SK-N-SH treated with all-trans-retinoic acid at 6 μM for 48 hours (cell line): Measurements from ENCODE around the gene OCSTAMP.

Source experiments
- ARNTL ChIP-seq: fragments of 450-650 bp; formaldehyde crosslinking; IDR thresholded peaks from 2 replicates; pipeline ENCODE4 v1.5.0; 2020; ENCODE audit warnings: low read depth, mild to moderate bottlenecking, moderate library complexity, borderline replicate concordance
- ESRRG ChIP-seq: fragments of 250-450 bp; sonication (Bioruptor Pico); IDR thresholded peaks from 2 replicates; pipeline ENCODE4 v1.6.1; 2021; ENCODE audit warnings: mild to moderate bottlenecking
- GLIS3 ChIP-seq: fragments of 250-450 bp; sonication (Bioruptor Pico); IDR thresholded peaks from 2 replicates; pipeline ENCODE4 v1.5.0; 2020; ENCODE audit warnings: mild to moderate bottlenecking, moderate library complexity
- RARB ChIP-seq: fragments of 250-450 bp; sonication (Bioruptor Pico); IDR thresholded peaks from 2 replicates; pipeline ENCODE4 v1.8.0; 2021; ENCODE audit warnings: mild to moderate bottlenecking, moderate library complexity
- SNAI2 ChIP-seq: fragments of 250-450 bp; sonication (Bioruptor Pico); IDR thresholded peaks from 2 replicates; pipeline ENCODE4 v1.5.0; 2020; ENCODE audit warnings: mild to moderate bottlenecking, moderate library complexity
- TOX ChIP-seq: fragments of 250-450 bp; sonication (Bioruptor Pico); IDR thresholded peaks from 2 replicates; pipeline ENCODE4 v1.8.0; 2021; ENCODE audit warnings: mild to moderate bottlenecking, moderate library complexity, borderline replicate concordance
- ZC3H10 ChIP-seq: fragments of 250-450 bp; sonication (Bioruptor Pico); IDR thresholded peaks from 2 replicates; pipeline ENCODE4 v1.5.1; 2021; ENCODE audit warnings: mild to moderate bottlenecking, moderate library complexity
- ZFP3 ChIP-seq: fragments of 250-450 bp; sonication (Bioruptor Pico); IDR thresholded peaks from 2 replicates; pipeline ENCODE4 v1.5.0; 2020; ENCODE audit warnings: mild to moderate bottlenecking, moderate library complexity
- ZFP30 ChIP-seq: fragments of 450-650 bp; formaldehyde crosslinking; IDR thresholded peaks from 2 replicates; pipeline ENCODE4 v1.5.0; 2022; ENCODE audit warnings: mild to moderate bottlenecking, moderate library complexity
- ZNF565 ChIP-seq: fragments of 450-650 bp; formaldehyde crosslinking; conservative IDR thresholded peaks from 2 replicates; pipeline ENCODE4 v1.5.0; 2020; ENCODE audit warnings: low read depth, mild to moderate bottlenecking, moderate library complexity
- ZNF8 ChIP-seq: fragments of 450-650 bp; formaldehyde crosslinking; IDR thresholded peaks from 2 replicates; pipeline ENCODE4 v1.5.0; 2020; ENCODE audit warnings: mild to moderate bottlenecking, moderate library complexity
- TF ChIP-seq, protein P1 (sequence below): fragments of 250-450 bp; sonication (Bioruptor Pico); IDR thresholded peaks from 2 replicates; pipeline ENCODE4 v1.5.1; 2020; ENCODE audit warnings: low read depth, mild to moderate bottlenecking, moderate library complexity
- TF ChIP-seq, protein P2 (sequence below): fragments of 250-450 bp; sonication (Bioruptor Pico); IDR thresholded peaks from 2 replicates; pipeline ENCODE4 v1.5.1; 2021; ENCODE audit warnings: mild to moderate bottlenecking, moderate library complexity
- TF ChIP-seq, protein P3 (sequence below): fragments of 250-450 bp; sonication (Bioruptor Pico); IDR thresholded peaks from 2 replicates; pipeline ENCODE4 v1.8.0; 2021; ENCODE audit warnings: low read depth, mild to moderate bottlenecking, moderate library complexity, borderline replicate concordance

DNA sequence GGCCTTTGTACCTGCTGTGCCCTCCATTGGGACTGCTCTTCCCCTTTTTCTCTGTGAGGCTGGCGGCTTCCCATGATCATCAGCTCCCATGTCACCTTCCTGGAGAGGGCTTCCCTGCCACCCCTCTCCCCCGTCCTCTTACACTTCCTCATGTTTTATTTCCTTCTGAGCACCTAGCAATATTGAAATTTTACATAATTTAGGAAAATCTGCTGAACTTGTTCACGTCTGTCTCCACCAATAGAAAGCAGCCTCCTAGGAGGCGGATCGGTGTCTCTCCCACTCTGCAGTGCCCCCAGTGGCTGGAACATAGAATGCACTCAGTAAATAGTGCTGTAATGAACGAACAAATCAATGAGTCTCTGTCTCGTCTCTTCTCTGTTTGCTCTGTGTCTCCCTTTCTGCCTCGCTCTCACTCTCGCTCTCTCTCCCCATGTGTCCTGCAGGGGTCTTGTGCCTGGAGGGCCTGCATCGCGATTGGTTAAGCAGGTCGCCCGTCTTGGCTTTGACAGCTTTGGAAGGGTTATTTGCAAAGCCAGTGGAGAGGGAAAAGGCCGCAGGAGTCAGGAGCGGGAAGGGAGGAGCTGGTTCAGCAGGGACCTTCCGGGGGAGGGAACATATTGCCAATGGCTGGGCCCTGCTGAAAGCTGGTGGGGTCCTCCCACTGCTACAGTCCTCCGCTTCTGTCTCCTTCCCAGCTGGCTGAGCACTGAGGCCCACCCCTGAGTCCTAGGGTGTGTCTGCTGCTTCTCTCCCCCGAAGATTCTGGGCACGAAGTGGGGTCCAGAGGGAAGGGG lies 12.1 kb upstream of the OCSTAMP start:
- TF ChIP-seq ZFP3 (no peak), ARNTL (no peak), ESRRG (CRISPR knock-in tag) (no peak), ZNF565 (CRISPR knock-in tag) (no peak), TOX (no peak), ZNF8 (CRISPR knock-in tag) (no peak), ZC3H10 (CRISPR knock-in tag) (no peak), RARB (CRISPR knock-in tag) (no peak), ZFP30 (CRISPR knock-in tag) (no peak), SNAI2 (CRISPR knock-in tag) (no peak), GLIS3 (CRISPR knock-in tag) (no peak)
- TF ChIP-seq, protein P1, sequence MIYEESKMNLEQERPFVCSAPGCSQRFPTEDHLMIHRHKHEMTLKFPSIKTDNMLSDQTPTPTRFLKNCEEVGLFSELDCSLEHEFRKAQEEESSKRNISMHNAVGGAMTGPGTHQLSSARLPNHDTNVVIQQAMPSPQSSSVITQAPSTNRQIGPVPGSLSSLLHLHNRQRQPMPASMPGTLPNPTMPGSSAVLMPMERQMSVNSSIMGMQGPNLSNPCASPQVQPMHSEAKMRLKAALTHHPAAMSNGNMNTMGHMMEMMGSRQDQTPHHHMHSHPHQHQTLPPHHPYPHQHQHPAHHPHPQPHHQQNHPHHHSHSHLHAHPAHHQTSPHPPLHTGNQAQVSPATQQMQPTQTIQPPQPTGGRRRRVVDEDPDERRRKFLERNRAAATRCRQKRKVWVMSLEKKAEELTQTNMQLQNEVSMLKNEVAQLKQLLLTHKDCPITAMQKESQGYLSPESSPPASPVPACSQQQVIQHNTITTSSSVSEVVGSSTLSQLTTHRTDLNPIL (CRISPR knock-in tag): no peak
- TF ChIP-seq, protein P2, sequence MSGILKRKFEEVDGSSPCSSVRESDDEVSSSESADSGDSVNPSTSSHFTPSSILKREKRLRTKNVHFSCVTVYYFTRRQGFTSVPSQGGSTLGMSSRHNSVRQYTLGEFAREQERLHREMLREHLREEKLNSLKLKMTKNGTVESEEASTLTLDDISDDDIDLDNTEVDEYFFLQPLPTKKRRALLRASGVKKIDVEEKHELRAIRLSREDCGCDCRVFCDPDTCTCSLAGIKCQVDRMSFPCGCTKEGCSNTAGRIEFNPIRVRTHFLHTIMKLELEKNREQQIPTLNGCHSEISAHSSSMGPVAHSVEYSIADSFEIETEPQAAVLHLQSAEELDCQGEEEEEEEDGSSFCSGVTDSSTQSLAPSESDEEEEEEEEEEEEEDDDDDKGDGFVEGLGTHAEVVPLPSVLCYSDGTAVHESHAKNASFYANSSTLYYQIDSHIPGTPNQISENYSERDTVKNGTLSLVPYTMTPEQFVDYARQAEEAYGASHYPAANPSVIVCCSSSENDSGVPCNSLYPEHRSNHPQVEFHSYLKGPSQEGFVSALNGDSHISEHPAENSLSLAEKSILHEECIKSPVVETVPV (CRISPR knock-in tag): no peak
- TF ChIP-seq, protein P3, sequence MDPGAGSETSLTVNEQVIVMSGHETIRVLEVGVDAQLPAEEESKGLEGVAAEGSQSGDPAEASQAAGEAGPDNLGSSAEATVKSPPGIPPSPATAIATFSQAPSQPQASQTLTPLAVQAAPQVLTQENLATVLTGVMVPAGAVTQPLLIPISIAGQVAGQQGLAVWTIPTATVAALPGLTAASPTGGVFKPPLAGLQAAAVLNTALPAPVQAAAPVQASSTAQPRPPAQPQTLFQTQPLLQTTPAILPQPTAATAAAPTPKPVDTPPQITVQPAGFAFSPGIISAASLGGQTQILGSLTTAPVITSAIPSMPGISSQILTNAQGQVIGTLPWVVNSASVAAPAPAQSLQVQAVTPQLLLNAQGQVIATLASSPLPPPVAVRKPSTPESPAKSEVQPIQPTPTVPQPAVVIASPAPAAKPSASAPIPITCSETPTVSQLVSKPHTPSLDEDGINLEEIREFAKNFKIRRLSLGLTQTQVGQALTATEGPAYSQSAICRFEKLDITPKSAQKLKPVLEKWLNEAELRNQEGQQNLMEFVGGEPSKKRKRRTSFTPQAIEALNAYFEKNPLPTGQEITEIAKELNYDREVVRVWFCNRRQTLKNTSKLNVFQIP (CRISPR knock-in tag): no peak
